ENCODE data around the gene CCDC24. TPM values are rescaled to one million over a fixed set of nuclear protein-coding genes. Genes with fewer than 3 reads are reported as not detected.

CCDC24 gene
- total and polyA plus RNA-seq, 2 donors (not counting 1 experiment from before 2014, with no cell fraction given) = 0.94 to 3.5 TPM

DNA sequence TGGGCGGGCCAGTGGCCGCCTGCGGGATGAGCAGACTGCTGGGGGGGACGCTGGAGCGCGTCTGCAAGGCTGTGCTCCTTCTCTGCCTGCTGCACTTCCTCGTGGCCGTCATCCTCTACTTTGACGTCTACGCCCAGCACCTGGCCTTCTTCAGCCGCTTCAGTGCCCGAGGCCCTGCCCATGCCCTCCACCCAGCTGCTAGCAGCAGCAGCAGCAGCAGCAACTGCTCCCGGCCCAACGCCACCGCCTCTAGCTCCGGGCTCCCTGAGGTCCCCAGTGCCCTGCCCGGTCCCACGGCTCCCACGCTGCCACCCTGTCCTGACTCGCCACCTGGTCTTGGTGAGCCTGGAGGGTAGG lies 10.3 kb upstream of the CCDC24 start:
- no peak overlapping the region for H3K4me2 ChIP-seq (ENCODE audit: extremely low read depth, insufficient read depth, low read length)
- no peak overlapping the region for H2AFZ ChIP-seq (ENCODE audit: low read length)
- H3K4me3 ChIP-seq (replicated peaks in 1 of 4; ENCODE audit: control extremely low read depth in 1 of 4, insufficient read depth in 1 of 4, low read depth in 3 of 4, low read length in 4 of 4) = no peak overlapping the region
- peaks cover 10% of the 10 kb centered on the region for H3K4me1 ChIP-seq (ENCODE audit: control insufficient read depth, extremely low read depth, insufficient read depth, low read length)
- H3K27ac ChIP-seq (ENCODE audit: insufficient read depth, low read length) = no peak overlapping the region
- peaks cover 25% of the 10 kb centered on the region for H3K36me3 ChIP-seq (ENCODE audit: control insufficient read depth, insufficient read depth, low read length)
- no peaks in the 10 kb centered on the region for H3K27me3 ChIP-seq (ENCODE audit: control insufficient read depth, insufficient read depth, low read length)
- no peaks in the 10 kb centered on the region for H3K9me3 ChIP-seq (ENCODE audit: control insufficient read depth, insufficient read depth, low read depth, low read length)
- no peak overlapping the region for H3K9ac ChIP-seq (ENCODE audit: insufficient read depth, low read length)
- H3K79me2 ChIP-seq (ENCODE audit: control insufficient read depth, insufficient read depth, low read length) = peaks cover 43% of the 10 kb centered on the region
- TF ChIP-seq EZH2 (IDR thresholded peaks at IDR 0.05; ENCODE audit: low read length, missing control alignments) = no peak
- TF ChIP-seq CTCF (conservative IDR thresholded peaks at IDR 0.05 in 1 of 2, IDR thresholded peaks at IDR 0.05 in 1 of 2; ENCODE audit: low read depth in 1 of 2, low read length in 2 of 2) = no peak
- no peaks in the 10 kb centered on the region for H4K20me1 ChIP-seq (ENCODE audit: control insufficient read depth, extremely low read depth, insufficient read depth, low read length)
- DNase-seq (ENCODE audit: low read depth in 2 of 2) = no peak

GRCh38 chr1:43981636-43982035 lies 9.8 kb upstream of the CCDC24 start:
- H3K36me3 ChIP-seq (ENCODE audit: control insufficient read depth, insufficient read depth, low read length) = peaks cover 22% of the 10 kb centered on the region
- no peak overlapping the region for H2AFZ ChIP-seq (ENCODE audit: low read length)

GRCh38 chr1:43982241-43982640 lies 9.2 kb upstream of the CCDC24 start:
- Histone ChIP-seq H3K9me3 (ENCODE audit: control insufficient read depth, insufficient read depth, low read depth, low read length) (no peaks in the 10 kb centered on the region), H3K4me2 (ENCODE audit: extremely low read depth, insufficient read depth, low read length) (no peak overlapping the region), H3K79me2 (ENCODE audit: control insufficient read depth, insufficient read depth, low read length) (peaks cover 37% of the 10 kb centered on the region), H3K27ac (ENCODE audit: insufficient read depth, low read length) (no peak overlapping the region), H2AFZ (ENCODE audit: low read length) (no peak overlapping the region), H4K20me1 (ENCODE audit: control insufficient read depth, extremely low read depth, insufficient read depth, low read length) (no peaks in the 10 kb centered on the region), H3K36me3 (ENCODE audit: control insufficient read depth, insufficient read depth, low read length) (peaks cover 18% of the 10 kb centered on the region), H3K4me3 (replicated peaks in 1 of 4; ENCODE audit: control extremely low read depth in 1 of 4, insufficient read depth in 1 of 4, low read depth in 3 of 4, low read length in 4 of 4) (no peak overlapping the region), H3K27me3 (ENCODE audit: control insufficient read depth, insufficient read depth, low read length) (no peaks in the 10 kb centered on the region), H3K4me1 (ENCODE audit: control insufficient read depth, extremely low read depth, insufficient read depth, low read length) (peaks cover 5% of the 10 kb centered on the region), H3K9ac (ENCODE audit: insufficient read depth, low read length) (no peak overlapping the region)
- no peak for TF ChIP-seq EZH2 (IDR thresholded peaks at IDR 0.05; ENCODE audit: low read length, missing control alignments)
- TF ChIP-seq CTCF (conservative IDR thresholded peaks at IDR 0.05 in 1 of 2, IDR thresholded peaks at IDR 0.05 in 1 of 2; ENCODE audit: low read depth in 1 of 2, low read length in 2 of 2) = no peak
- DNase-seq (ENCODE audit: low read depth in 2 of 2) = no peak

More at GRCh38 chr1:43981636-43982035, 9.8 kb upstream of the CCDC24 start:
- H3K27ac ChIP-seq (ENCODE audit: insufficient read depth, low read length) = no peak overlapping the region
- no peak for TF ChIP-seq CTCF (conservative IDR thresholded peaks at IDR 0.05 in 1 of 2, IDR thresholded peaks at IDR 0.05 in 1 of 2; ENCODE audit: low read depth in 1 of 2, low read length in 2 of 2)
- peaks cover 38% of the 10 kb centered on the region for H3K79me2 ChIP-seq (ENCODE audit: control insufficient read depth, insufficient read depth, low read length)
- no peak overlapping the region for H3K9ac ChIP-seq (ENCODE audit: insufficient read depth, low read length)
- H3K4me3 ChIP-seq (replicated peaks in 1 of 4; ENCODE audit: control extremely low read depth in 1 of 4, insufficient read depth in 1 of 4, low read depth in 3 of 4, low read length in 4 of 4) = no peak overlapping the region
- no peak for DNase-seq (ENCODE audit: low read depth in 2 of 2)
- H3K4me1 ChIP-seq (ENCODE audit: control insufficient read depth, extremely low read depth, insufficient read depth, low read length) = peaks cover 8% of the 10 kb centered on the region
- H3K9me3 ChIP-seq (ENCODE audit: control insufficient read depth, insufficient read depth, low read depth, low read length) = no peaks in the 10 kb centered on the region
- H4K20me1 ChIP-seq (ENCODE audit: control insufficient read depth, extremely low read depth, insufficient read depth, low read length) = no peaks in the 10 kb centered on the region
- H3K27me3 ChIP-seq (ENCODE audit: control insufficient read depth, insufficient read depth, low read length) = no peaks in the 10 kb centered on the region
- H3K4me2 ChIP-seq (ENCODE audit: extremely low read depth, insufficient read depth, low read length) = no peak overlapping the region
